Hepatocyte (in vitro differentiated cells): ENCODE measurements around the gene DAPK2. TPM values are rescaled to one million over a fixed set of nuclear protein-coding genes. Genes with fewer than 3 reads are reported as not detected.

ENCODE experiments used
- DNase-seq: peaks from one replicate; pipeline ENCODE4 v3.0.0-alpha.2; 2016; ENCODE audit warnings: low spot score
- H2AFZ ChIP-seq: fragments of 200-600 bp; sonication (generic); 2 replicates; pipeline ENCODE4 v1.6.0; 2016; ENCODE audit warnings: antibody characterized with exemption, mild to moderate bottlenecking
- H3K27ac ChIP-seq: fragments of 200-600 bp; sonication (generic); 2 replicates; pipeline ENCODE4 v1.5.1; 2016; ENCODE audit warnings: mild to moderate bottlenecking
- H3K27me3 ChIP-seq: fragments of 200-600 bp; sonication (generic); 2 replicates; pipeline ENCODE4 v1.6.1; 2016
- H3K36me3 ChIP-seq: fragments of 200-600 bp; sonication (generic); replicated peaks from 2 replicates; pipeline ENCODE4 v1.5.1; 2016; ENCODE audit warnings: low read depth; ENCODE audit not compliant: insufficient read depth
- H3K4me1 ChIP-seq: fragments of 200-600 bp; sonication (generic); 2 replicates; pipeline ENCODE4 v1.5.1; 2016; ENCODE audit warnings: mild to moderate bottlenecking, moderate library complexity; ENCODE audit not compliant: insufficient read depth
- H3K4me2 ChIP-seq: fragments of 200-600 bp; sonication (generic); 2 replicates; pipeline ENCODE4 v1.6.0; 2016
- H3K4me3 ChIP-seq: fragments of 200-600 bp; sonication (generic); 2 replicates; pipeline ENCODE4 v1.5.1; 2016; ENCODE audit warnings: mild to moderate bottlenecking
- H3K79me2 ChIP-seq: fragments of 200-600 bp; sonication (generic); 2 replicates; pipeline ENCODE4 v1.6.0; 2017; ENCODE audit warnings: mild to moderate bottlenecking
- H3K9me2 ChIP-seq: fragments of 200-600 bp; sonication (generic); replicated peaks from 2 replicates; pipeline ENCODE4 v1.6.0; 2017; ENCODE audit warnings: mild to moderate bottlenecking; ENCODE audit not compliant: insufficient read depth
- H3K9me3 ChIP-seq: fragments of 200-600 bp; sonication (generic); 2 replicates; pipeline ENCODE4 v1.5.1; 2016; ENCODE audit warnings: low read depth, mild to moderate bottlenecking
- H4K20me1 ChIP-seq: fragments of 200-600 bp; sonication (generic); 2 replicates; pipeline ENCODE4 v1.6.0; 2016; ENCODE audit warnings: mild to moderate bottlenecking; ENCODE audit not compliant: insufficient read depth, poor library complexity, severe bottlenecking
- EZH2 ChIP-seq: fragments of 200-600 bp; sonication (generic); IDR thresholded peaks from 2 replicates; pipeline ENCODE4 v1.6.1; 2016; ENCODE audit warnings: antibody characterized with exemption, mild to moderate bottlenecking, borderline replicate concordance
- EZH2phosphoT487 ChIP-seq: fragments of 200-600 bp; sonication (generic); IDR thresholded peaks from one replicate; pipeline ENCODE4 v1.6.1; 2018; ENCODE audit warnings: antibody characterized with exemption, mild to moderate bottlenecking, low read depth, moderate library complexity; ENCODE audit not compliant: unreplicated experiment, severe bottlenecking
- WGBS: methylation state at CpG from one replicate; pipeline ENCODE4 v1.1.6; 2016; ENCODE audit warnings: low lambda C conversion rate; ENCODE audit errors: missing lambda C conversion rate; 5-methylcytosine and 5-hydroxymethylcytosine counted together
- polyA plus RNA-seq: library from polyadenylated mRNA; unstranded; fragments of >200 nt; fragmentation: Nextera tagmentation; extraction: Ambion mirVana; gene quantifications from 2 replicates; pipeline ENCODE4 v1.2.1, GENCODE V29; 2016
- total RNA-seq: library from RNA; depleted of rRNA; stranded (reverse); fragments of >200 nt; gene quantifications from 2 replicates; pipeline ENCODE4 v1.2.3, GENCODE V29; 2014
- TF ChIP-seq, protein P1 (sequence below): fragments of 200-600 bp; sonication (generic); IDR thresholded peaks from 2 replicates; pipeline ENCODE4 v1.5.1; 2016; ENCODE audit warnings: antibody characterized with exemption, mild to moderate bottlenecking; ENCODE audit not compliant: poor library complexity

DAPK2 gene
- total and polyA plus RNA-seq, 2 experiments from 2014 or later: 4.9 to 5.1 TPM

DNA sequence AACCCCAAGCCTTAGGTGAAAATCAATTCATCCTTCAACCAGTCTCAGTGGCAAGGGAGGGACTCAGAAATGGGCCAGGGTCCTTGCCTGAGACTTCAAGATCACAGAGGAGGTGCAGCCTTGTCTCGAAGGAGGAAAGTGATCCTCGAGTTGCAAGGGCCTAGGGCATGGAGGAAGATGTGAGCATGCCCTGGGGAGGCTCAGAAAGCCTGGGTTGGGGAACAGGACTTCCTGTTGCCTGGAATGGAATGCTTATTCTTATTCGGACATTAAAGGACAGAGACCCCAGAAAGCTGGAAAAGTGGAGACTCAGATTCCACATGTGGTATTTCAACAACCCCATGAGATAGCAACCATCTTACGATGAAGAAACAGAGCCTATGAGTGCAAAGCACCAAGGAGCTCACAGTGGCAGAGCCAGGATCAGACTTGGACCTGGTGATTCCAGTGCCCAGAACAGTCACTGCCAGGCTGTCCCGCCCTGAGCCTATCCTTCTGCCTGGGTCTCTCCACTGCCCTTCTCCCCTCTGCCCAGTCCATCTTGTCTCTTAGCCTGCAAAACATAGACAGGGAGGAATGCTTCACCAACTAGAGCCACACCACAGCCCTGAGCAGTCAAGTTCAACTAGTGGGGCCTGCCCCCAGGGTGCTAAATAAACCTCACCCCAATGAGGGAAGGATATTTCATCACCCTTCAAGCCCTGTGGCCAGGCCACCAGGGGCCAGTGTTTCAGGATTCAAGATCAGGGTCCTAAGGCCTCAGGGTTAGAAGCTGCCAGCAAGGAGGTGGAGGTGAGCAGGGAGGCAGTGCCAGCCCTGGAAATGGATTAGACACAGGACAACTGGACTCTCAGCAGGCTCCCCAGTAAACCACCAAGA is 21.9 kb downstream of the DAPK2 start:
- Histone ChIP-seq H3K27ac (no peak overlapping the region), H3K4me1 (peaks cover under 1% of the 10 kb centered on the region), H3K4me2 (no peak overlapping the region)

DNA sequence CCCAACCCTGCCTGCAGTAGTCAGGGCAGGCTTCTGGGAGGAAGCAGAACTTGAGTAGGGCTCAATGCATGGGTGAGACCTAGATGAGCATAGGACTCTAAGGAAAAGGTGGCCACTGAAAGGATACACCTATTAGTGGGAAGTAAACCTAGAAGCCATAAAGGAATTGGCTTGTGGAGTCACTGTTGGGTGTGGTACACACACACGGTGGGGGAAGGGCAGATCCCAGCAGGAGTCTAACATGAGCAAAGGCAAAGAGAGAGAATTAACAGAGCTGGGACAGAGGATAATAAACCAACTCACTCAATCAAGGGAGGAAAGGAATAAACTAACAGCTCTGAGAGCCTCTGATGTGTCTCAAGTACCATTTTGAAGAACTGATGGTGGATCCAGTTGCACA is 23.1 kb downstream of the DAPK2 start:
- H3K27ac ChIP-seq: peak overlapping the region; percentile 46
- peak; percentile 55 for DNase-seq
- H3K4me3 ChIP-seq: no peak overlapping the region
- peaks cover 5% of the 10 kb centered on the region for H3K4me1 ChIP-seq
- no peaks in the 10 kb centered on the region for H3K79me2 ChIP-seq
- no peak overlapping the region for H3K4me2 ChIP-seq
- H3K27me3 ChIP-seq: no peaks in the 10 kb centered on the region
- H2AFZ ChIP-seq: no peak overlapping the region
- no peaks in the 10 kb centered on the region for H3K36me3 ChIP-seq
- WGBS: 47% methylated on average over 1 of the region's 1 CpG
- TF ChIP-seq EZH2 (no peak), EZH2phosphoT487 (no peak)
- TF ChIP-seq, protein P1, sequence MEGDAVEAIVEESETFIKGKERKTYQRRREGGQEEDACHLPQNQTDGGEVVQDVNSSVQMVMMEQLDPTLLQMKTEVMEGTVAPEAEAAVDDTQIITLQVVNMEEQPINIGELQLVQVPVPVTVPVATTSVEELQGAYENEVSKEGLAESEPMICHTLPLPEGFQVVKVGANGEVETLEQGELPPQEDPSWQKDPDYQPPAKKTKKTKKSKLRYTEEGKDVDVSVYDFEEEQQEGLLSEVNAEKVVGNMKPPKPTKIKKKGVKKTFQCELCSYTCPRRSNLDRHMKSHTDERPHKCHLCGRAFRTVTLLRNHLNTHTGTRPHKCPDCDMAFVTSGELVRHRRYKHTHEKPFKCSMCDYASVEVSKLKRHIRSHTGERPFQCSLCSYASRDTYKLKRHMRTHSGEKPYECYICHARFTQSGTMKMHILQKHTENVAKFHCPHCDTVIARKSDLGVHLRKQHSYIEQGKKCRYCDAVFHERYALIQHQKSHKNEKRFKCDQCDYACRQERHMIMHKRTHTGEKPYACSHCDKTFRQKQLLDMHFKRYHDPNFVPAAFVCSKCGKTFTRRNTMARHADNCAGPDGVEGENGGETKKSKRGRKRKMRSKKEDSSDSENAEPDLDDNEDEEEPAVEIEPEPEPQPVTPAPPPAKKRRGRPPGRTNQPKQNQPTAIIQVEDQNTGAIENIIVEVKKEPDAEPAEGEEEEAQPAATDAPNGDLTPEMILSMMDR: no peak
- no peaks in the 10 kb centered on the region for H4K20me1 ChIP-seq
- H3K9me3 ChIP-seq: no peaks in the 10 kb centered on the region
- no peaks in the 10 kb centered on the region for H3K9me2 ChIP-seq

More for the DNA sequence above, 21.9 kb downstream of the DAPK2 start:
- Histone ChIP-seq H2AFZ (no peak overlapping the region), H3K79me2 (no peaks in the 10 kb centered on the region), H3K4me3 (no peak overlapping the region), H3K36me3 (no peaks in the 10 kb centered on the region), H3K9me2 (no peaks in the 10 kb centered on the region), H3K27me3 (no peaks in the 10 kb centered on the region), H4K20me1 (no peaks in the 10 kb centered on the region), H3K9me3 (no peaks in the 10 kb centered on the region)
- TF ChIP-seq EZH2 (no peak), EZH2phosphoT487 (no peak)
- TF ChIP-seq, protein P1: no peak
- WGBS: 86% methylated on average over 5 of the region's 5 CpGs
- DNase-seq: no peak

DNA sequence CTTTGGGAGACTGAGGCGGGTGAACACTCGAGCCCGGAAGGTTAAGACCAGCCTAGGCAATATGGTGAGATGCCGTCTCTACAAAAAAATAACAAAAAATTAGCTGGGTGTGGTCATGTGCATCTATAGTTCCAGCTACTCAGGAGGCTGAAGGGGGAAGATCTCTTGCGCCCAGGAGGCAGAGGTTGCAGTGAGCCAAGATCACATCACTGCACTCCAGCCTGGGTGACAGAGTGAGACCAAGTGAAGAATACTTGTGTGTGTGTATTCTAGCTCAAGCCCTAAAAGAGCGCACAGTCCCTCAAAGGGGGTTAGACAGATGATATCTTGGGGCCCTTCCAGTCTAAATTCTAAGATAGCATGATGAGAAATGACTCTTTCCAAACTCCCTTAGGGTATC is 23.7 kb downstream of the DAPK2 start:
- H3K36me3 ChIP-seq: no peaks in the 10 kb centered on the region
- TF ChIP-seq EZH2phosphoT487 (no peak), EZH2 (no peak)
- TF ChIP-seq, protein P1: no peak
- H3K79me2 ChIP-seq: no peaks in the 10 kb centered on the region
- no peak overlapping the region for H2AFZ ChIP-seq
- no peak overlapping the region for H3K4me2 ChIP-seq
- peaks cover 6% of the 10 kb centered on the region for H3K4me1 ChIP-seq
- 99% methylated on average over 6 of the region's 6 CpGs for WGBS
- peak overlapping the region; percentile 46 for H3K27ac ChIP-seq
- H3K9me2 ChIP-seq: no peaks in the 10 kb centered on the region
- H3K27me3 ChIP-seq: no peaks in the 10 kb centered on the region
- H4K20me1 ChIP-seq: no peaks in the 10 kb centered on the region
- H3K9me3 ChIP-seq: no peaks in the 10 kb centered on the region
- no peak overlapping the region for H3K4me3 ChIP-seq
- DNase-seq: no peak
